ENCODE data around the gene CHMP2A. TPM values are rescaled to one million over a fixed set of nuclear protein-coding genes. Genes with fewer than 3 reads are reported as not detected.
"Not testable (repeated sequence)": the region's sequence is repeated elsewhere in the genome, so short reads cannot be mapped to it uniquely, and the experiment has no call there.

CHMP2A gene
- total RNA-seq, 2 experiments from 2014 or later, result 77.7 to 81.9 TPM

DNA sequence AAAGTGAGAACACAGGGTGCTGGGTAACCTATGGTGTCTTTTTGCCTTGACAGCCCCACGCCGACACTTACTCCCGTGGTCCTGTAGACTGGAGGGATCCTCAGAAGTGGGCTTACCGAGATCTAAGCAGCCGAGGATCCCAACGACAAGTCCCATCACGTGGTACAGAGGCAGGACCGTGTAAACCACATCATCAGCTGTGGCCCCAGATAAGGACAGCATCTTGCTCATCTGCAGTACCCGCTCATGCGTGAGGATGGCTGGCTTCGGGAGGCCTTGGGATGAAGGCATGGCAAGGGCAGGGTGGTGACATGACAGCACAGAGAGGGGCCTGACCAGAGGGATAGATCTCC is 45.2 kb downstream of the CHMP2A start:
- ChIA-PET POLR2A (interaction anchor here (0.6 kb wide), 1 partner anchor 14 kb away, joined by 3 read pairs; no protein-coding TSS in a partner anchor), CTCF (no interaction called here)

DNA sequence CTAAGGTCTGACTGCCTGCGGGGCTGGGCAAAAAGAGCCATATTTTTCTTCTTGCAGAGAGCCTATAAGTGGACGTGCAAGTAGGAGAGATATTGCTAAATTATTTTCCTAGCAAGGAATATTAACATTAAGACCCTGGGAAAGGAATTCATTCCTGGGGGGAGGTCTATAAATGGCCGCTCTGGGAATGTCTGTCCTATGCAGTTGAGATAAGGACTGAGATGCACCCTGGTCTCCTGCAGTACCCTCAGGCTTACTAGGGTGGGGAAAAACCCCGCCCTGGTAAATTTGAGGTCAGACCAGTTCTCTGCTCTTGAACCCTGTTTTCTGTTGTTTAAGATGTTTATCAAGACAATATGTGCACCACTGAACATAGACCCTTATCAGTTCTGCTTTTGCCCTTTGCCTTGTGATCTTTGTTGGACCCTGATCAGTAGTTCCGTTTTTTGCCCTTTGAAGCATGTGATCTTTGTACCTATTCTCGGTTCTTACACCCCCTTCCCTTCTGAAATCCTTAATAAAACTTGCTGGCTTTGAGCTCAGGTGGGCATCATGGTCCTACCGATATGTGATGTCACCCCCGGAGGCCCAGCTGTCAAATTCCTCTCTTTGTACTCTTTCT is 47.2 kb downstream of the CHMP2A start:
- POLR2A ChIA-PET, result not testable (repeated sequence)
- CTCF ChIA-PET, result interaction anchor here (1.3 kb wide), 1 partner anchor 11 kb away, joined by 5 read pairs; no protein-coding TSS in a partner anchor

Other genes starting within 250 kb of the CHMP2A start
- gene ERVK3-1, start 249.7 kb downstream of the CHMP2A start, total RNA-seq, result 10 to 100 TPM; 96.2 to 96.4 TPM
- gene ZSCAN22, start 228.1 kb downstream of the CHMP2A start, total RNA-seq, result 1 to 10 TPM; 4.4 to 5.3 TPM
- 10 to 100 TPM; 16.7 to 18.1 TPM for gene A1BG, start 201.6 kb downstream of the CHMP2A start, total RNA-seq
- gene ZNF497, start 192.4 kb downstream of the CHMP2A start, total RNA-seq, result 1 to 10 TPM; 1.5 to 1.7 TPM
- gene ZNF837, start 174.1 kb downstream of the CHMP2A start, total RNA-seq, result 1 to 10 TPM; 1.7 to 1.9 TPM
- gene RPS5, start 167.8 kb downstream of the CHMP2A start, total RNA-seq, result 1,000 to 10,000 TPM; 1,581 to 1,598 TPM
- under 1 TPM; 0.80 to 0.99 TPM for gene RNF225, start 159.4 kb downstream of the CHMP2A start, total RNA-seq
- 10 to 100 TPM; 20.1 to 20.7 TPM for gene ZNF584, start 146.5 kb downstream of the CHMP2A start, total RNA-seq
- 1 to 10 TPM; 5.0 to 5.3 TPM for gene ZNF132, start 115.0 kb downstream of the CHMP2A start, total RNA-seq
- gene ZNF324B, start 103.5 kb downstream of the CHMP2A start, total RNA-seq, result 10 to 100 TPM; 11.2 to 12.4 TPM
- 10 to 100 TPM; 17.6 to 19.6 TPM for gene ZNF324, start 88.0 kb downstream of the CHMP2A start, total RNA-seq
- gene ZNF446, start 78.8 kb downstream of the CHMP2A start, total RNA-seq, result 1 to 10 TPM; 3.7 to 3.9 TPM
- 10 to 100 TPM; 24.3 to 24.5 TPM for gene SLC27A5, start 43.1 kb downstream of the CHMP2A start, total RNA-seq
- 10 to 100 TPM; 13.8 to 15.2 TPM for gene ZBTB45, start 35.3 kb downstream of the CHMP2A start, total RNA-seq
- gene TRIM28, start 11.0 kb downstream of the CHMP2A start, total RNA-seq, result 100 to 1,000 TPM; 654 to 714 TPM
- 100 to 1,000 TPM; 192 to 213 TPM for gene UBE2M, start 3.5 kb upstream of the CHMP2A start, total RNA-seq
- 10 to 100 TPM; 14.0 to 14.3 TPM for gene MZF1, start 18.2 kb upstream of the CHMP2A start, total RNA-seq

Measured in activated CD8-positive, alpha-beta memory T cell treated with anti-CD3 and anti-CD28 coated beads for 36 hours (primary cell).